ENCODE measurements around the gene INSIG1.

GRCh38 chr7:155252444-155252887, 45.2 kb upstream of the INSIG1 start:
- TF ChIP-seq CTCF (IDR thresholded peaks at IDR 0.05; ENCODE audit: low read length) (no peak), EZH2 (optimal IDR thresholded peaks at IDR 0.05; ENCODE audit: low read depth, low read length) (no peak)
